Measurements from ENCODE around the gene THRSP. TPM values are rescaled to one million over a fixed set of nuclear protein-coding genes. Genes with fewer than 3 reads are reported as not detected.
"Not testable (repeated sequence)": the region's sequence is repeated elsewhere in the genome, so short reads cannot be mapped to it uniquely, and the experiment has no call there.

The THRSP gene
- total RNA-seq, 1 donor from 2014 or later, result 3.5 TPM

DNA sequence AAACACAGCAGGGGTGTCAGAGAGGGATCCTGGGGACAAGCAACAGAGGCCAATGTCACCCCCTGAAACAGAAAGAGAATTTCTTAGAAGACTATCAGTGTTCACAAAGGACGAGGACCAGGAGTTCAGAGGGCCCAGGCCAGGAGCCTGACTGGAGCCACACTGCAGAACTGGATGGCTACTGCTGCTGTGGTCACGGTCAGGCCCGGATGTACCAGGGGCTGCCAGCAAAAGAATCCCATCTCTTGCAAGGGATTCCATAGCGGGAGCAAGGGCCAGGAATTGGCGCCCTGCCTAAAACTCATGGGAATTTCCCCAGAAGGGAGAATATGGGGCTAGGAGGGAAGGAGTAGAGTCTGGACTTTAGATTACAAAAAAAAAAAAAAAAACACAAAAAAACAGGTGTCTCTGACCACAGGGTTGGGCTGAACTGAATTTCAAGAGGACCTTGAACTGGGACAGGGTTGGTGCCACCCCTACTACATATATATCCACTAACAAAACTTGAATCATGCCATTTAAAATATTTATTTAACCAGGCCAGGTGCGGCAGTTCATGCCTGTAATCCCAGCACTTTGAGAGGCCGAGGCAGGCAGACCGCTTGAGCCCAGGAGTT, 24.9 kb upstream of the THRSP start:
- DNase-seq (ENCODE audit: low read depth), result peak; percentile 81

DNA sequence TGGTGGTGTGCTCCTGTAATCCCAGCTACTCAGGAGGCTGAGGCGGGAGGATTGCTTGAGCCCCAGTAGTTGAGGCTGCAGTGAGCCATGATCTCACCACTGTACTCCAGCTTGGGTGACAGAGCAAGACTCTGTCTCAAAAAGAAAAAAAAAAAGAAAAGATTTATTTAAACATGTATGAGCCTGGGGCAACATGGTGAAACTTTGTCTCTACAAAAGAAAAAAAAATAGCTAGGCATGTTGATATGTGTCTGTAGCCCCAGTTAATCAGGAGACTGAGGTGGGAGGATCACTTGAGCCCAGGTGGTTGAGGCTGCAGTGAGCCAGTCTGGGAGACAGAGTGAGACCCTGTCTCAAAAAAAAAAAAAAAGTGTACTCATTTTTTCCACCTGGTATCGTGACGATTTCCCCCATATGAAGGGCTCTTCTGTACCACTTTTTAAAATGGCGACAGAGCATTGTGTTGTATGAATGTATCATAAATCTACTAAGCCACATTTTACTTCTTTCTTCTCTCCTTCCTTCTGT, 24.2 kb upstream of the THRSP start:
- DNase-seq (ENCODE audit: low read depth), result no peak

DNA sequence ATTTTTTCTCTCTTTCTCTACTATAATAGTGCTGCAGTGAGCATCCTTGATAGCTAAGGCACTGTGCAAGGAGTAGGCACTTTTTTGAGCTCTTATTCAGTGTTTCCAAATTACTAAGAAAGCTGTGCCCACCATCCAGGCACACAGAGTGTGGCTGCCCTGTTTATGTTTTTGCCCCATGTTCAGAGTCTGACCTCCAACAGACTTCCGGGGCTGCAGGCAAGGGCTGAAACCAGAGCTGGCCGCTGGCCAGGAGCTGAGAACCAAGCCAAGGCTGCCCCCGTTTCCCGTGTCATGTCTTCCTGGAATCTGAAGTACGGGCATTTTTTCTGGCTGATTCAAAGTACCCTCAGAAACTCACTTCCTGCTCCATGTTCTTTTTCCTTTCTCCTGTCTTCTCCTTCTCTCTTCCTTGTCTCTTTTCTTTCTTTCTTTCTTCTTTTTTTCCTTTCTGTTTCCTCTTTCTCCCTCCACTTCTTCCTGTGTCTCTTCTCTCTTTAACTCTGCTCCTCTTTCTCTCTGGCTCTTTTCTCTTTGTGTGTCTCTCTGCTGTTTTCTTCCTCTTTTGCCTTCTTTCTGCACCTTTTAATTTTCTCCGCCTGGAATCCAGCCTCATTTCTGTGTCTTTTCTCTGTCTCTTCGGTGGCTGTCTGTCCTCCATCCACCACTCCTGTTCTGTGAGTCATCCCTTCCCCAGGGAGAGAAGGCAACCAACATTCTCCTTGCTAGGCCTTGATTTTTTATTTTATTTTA, 23.6 kb upstream of the THRSP start:
- DNase-seq (ENCODE audit: low read depth), result peak; percentile 83

GRCh38 chr11:78040691-78041379, 22.8 kb upstream of the THRSP start:
- DNase-seq (ENCODE audit: low read depth), result no peak

- not testable (repeated sequence) for DNase-seq (ENCODE audit: low read depth)
These were observed 22.3 kb upstream of the THRSP start for GRCh38 chr11:78041380-78041719.

DNA sequence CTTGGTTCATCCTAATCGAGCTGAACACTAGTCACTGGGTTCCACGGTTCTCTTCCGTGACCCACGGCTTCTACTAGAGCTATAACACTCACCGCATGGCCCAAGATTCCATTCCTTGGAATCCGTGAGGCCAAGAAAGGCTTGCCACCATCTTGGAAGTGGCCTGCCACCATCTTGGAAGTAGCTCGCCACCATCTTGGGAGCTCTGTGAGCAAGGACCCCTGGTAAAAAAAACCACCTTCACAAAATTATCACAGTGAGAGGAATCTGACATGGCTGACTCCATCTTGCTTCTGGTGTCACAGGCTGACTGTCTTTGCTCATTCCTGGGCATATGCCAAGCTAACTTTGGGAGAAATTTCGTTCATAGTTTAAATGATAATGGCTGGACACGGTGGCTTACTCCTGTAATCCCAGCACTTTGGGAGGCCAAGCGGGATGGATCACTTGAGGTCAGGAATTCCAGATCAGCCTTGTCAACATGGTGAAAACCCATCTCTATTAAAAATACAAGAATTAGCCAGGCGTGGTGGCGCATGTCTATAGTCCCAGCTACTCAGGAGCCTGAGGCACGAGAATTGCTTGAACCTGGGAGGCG, 21.7 kb upstream of the THRSP start:
- DNase-seq (ENCODE audit: low read depth), result no peak

GRCh38 chr11:78044706-78045105, 19.0 kb upstream of the THRSP start:
- no peak for DNase-seq (ENCODE audit: low read depth)

- peak; percentile 83 for DNase-seq (ENCODE audit: low read depth)
These were observed 17.7 kb upstream of the THRSP start for GRCh38 chr11:78045851-78046485.

- DNase-seq (ENCODE audit: low read depth), result no peak
These were observed 17.2 kb upstream of the THRSP start for GRCh38 chr11:78046486-78046854.

DNA sequence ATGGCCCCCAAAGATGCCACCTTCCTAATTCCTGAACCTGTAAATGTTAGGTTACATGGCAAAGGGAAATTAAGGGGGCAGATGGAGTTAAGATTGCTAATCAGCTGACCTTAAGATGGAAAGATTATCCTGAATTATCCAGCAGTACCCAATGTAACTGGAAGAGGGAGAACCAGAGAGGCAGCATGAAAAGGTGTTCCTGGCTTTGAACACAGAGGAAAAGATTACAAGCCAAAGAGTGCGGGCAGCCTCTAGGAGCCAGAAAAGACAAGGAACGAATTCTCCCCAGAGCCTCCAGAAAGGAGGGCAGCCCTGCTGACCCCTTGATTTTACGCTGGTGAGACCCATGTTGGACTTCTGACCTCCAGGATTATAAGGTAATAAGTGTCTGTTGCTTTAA, 15.1 kb upstream of the THRSP start:
- no peak for DNase-seq (ENCODE audit: low read depth)

GRCh38 chr11:78049348-78049747, 14.3 kb upstream of the THRSP start:
- no peak for DNase-seq (ENCODE audit: low read depth)

DNA sequence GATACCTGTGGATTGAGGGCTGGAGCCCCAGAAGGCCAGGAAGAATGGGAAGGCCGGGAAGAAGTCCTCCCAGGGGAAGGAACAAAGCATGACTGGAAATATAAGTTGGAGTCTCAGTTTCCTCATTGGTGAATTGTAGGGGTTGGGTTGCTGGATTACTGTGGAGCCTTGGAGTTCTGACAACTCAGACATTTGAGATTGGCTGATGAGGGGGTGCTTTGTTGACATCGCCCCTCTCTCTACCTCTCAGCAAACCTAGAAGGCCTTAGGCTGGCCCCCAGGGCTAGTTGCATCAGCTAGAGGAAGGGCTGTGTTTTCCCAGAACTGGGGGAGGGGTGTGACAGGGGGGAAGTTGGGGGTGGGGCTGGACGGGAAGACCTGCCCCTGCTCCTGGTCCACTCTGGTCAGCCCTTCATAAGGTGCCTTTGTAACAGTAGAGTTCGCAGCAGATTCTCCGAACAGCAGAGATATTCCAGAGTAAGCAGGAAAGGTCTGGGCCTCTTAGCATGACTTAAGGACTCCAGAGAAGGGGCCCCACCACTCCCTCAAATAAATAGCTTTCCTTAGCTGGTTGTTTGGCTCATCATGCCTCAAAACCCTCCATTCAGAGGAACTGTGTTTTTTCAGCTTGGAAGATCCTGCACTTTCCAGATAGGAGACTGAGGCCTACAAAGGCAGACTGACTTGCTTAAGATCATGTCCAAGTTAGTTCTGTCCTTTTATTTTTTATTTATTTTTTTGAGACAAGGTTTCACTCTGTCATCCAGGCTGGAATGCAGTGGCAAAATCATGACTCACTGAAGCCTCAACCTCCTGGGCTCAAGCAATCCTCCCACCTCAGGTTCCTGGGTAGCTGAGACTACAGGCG, 12.5 kb upstream of the THRSP start:
- DNase-seq (ENCODE audit: low read depth), result peak; percentile 61

DNA sequence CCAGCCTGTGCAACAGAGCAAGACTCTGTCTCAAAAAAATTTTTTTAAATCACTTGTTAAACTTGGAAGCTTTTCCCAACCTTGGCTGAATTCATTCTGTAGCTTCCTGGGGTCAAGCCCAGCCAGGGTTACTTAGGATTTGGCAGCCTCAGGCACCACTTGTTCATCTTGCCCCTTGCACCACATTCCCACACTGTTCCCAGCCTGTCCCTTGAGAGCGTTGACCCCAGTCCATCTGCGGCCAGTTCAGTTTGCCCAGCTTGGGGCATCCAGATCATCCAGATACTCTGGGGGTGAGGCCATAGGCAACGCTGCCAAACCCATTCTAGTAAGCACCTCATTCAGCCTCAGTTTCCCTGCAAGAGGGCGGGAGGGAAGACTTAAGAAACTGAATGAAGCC, 8.7 kb upstream of the THRSP start:
- no peak for DNase-seq (ENCODE audit: low read depth)

- DNase-seq (ENCODE audit: low read depth), result no peak
These were observed 7.6 kb upstream of the THRSP start for GRCh38 chr11:78056093-78056492.

- DNase-seq (ENCODE audit: low read depth), result no peak
These were observed 6.1 kb upstream of the THRSP start for GRCh38 chr11:78057462-78058055.

GRCh38 chr11:78059749-78060328, 3.8 kb upstream of the THRSP start:
- not testable (repeated sequence) for DNase-seq (ENCODE audit: low read depth)

DNA sequence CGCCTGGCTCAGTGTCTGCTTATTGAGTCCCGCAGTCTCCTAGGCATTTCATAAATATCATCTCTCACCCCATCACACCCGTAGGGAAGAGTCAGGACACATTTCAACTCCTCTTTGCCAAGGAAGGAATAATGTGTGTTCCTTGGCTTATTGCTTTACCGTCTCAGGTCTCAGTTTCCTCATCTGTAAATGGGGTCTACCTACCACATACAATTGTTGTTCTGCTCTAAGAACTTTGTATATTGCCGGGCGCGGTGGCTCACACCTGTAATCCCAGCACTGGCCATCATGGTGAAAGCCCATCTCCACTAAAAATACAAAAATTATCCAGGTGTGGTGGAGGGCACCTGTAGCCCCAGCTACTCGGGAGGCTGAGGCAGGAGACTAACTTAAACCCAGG, 3.1 kb upstream of the THRSP start:
- DNase-seq (ENCODE audit: low read depth), result no peak

- peak; percentile 92 for DNase-seq (ENCODE audit: low read depth)
These were observed 2.4 kb upstream of the THRSP start for GRCh38 chr11:78061088-78061920.

GRCh38 chr11:78061921-78062311, 1.7 kb upstream of the THRSP start:
- DNase-seq (ENCODE audit: low read depth), result no peak
